ENCODE data around the gene ELOVL2.

The ELOVL2 gene

GRCh38 chr6:11025921-11026635 is 18.0 kb downstream of the ELOVL2 start:
- H3K4me1 Mint-ChIP-seq: peaks cover 11% of the 10 kb centered on the region
- peak overlapping the region in 1 of 3 experiments; percentile 7 for H3K4me3 Mint-ChIP-seq
- H3K27ac Mint-ChIP-seq: no peak overlapping the region
- no peaks in the 10 kb centered on the region for H3K9me3 Mint-ChIP-seq
- TF ChIP-seq CTCF (IDR thresholded peaks at IDR 0.05; ENCODE audit: unreplicated experiment in 3 of 3): no peak
- no peaks in the 10 kb centered on the region for H3K27me3 Mint-ChIP-seq (ENCODE audit: low read depth)
- H3K36me3 Mint-ChIP-seq (ENCODE audit: low read depth): no peaks in the 10 kb centered on the region

GRCh38 chr6:11025130-11025529 is 19.0 kb downstream of the ELOVL2 start:
- H3K36me3 Mint-ChIP-seq (ENCODE audit: low read depth): no peaks in the 10 kb centered on the region
- no peaks in the 10 kb centered on the region for H3K27me3 Mint-ChIP-seq (ENCODE audit: low read depth)
- TF ChIP-seq CTCF (IDR thresholded peaks at IDR 0.05; ENCODE audit: unreplicated experiment in 3 of 3): no peak
- peaks cover 13% of the 10 kb centered on the region for H3K4me1 Mint-ChIP-seq
- no peaks in the 10 kb centered on the region for H3K9me3 Mint-ChIP-seq
- H3K4me3 Mint-ChIP-seq: no peak overlapping the region
- no peak overlapping the region for H3K27ac Mint-ChIP-seq

- Mint-ChIP-seq H3K36me3 (ENCODE audit: low read depth) (no peaks in the 10 kb centered on the region), H3K4me3 (no peak overlapping the region), H3K4me1 (peaks cover 13% of the 10 kb centered on the region), H3K27ac (no peak overlapping the region), H3K27me3 (ENCODE audit: low read depth) (no peaks in the 10 kb centered on the region), H3K9me3 (no peaks in the 10 kb centered on the region)
- no peak for TF ChIP-seq CTCF (IDR thresholded peaks at IDR 0.05; ENCODE audit: unreplicated experiment in 3 of 3)
Observed at GRCh38 chr6:11023032-11023431, 21.1 kb downstream of the ELOVL2 start.

- Mint-ChIP-seq H3K4me3 (no peak overlapping the region), H3K27me3 (ENCODE audit: low read depth) (no peaks in the 10 kb centered on the region), H3K36me3 (ENCODE audit: low read depth) (no peaks in the 10 kb centered on the region), H3K9me3 (no peaks in the 10 kb centered on the region), H3K4me1 (peaks cover 13% of the 10 kb centered on the region), H3K27ac (peak overlapping the region in 1 of 3 experiments; percentile 54)
- no peak for TF ChIP-seq CTCF (IDR thresholded peaks at IDR 0.05; ENCODE audit: unreplicated experiment in 3 of 3)
Observed at GRCh38 chr6:11021714-11022113, 22.4 kb downstream of the ELOVL2 start.

GRCh38 chr6:11021003-11021402 is 23.1 kb downstream of the ELOVL2 start:
- no peak for TF ChIP-seq CTCF (IDR thresholded peaks at IDR 0.05; ENCODE audit: unreplicated experiment in 3 of 3)
- H3K9me3 Mint-ChIP-seq: no peaks in the 10 kb centered on the region
- no peaks in the 10 kb centered on the region for H3K36me3 Mint-ChIP-seq (ENCODE audit: low read depth)
- H3K4me1 Mint-ChIP-seq: peaks cover 10% of the 10 kb centered on the region
- H3K4me3 Mint-ChIP-seq: no peak overlapping the region
- H3K27ac Mint-ChIP-seq: no peak overlapping the region
- no peaks in the 10 kb centered on the region for H3K27me3 Mint-ChIP-seq (ENCODE audit: low read depth)

- Mint-ChIP-seq H3K27ac (no peak overlapping the region), H3K4me3 (no peak overlapping the region), H3K4me1 (peaks cover 7% of the 10 kb centered on the region), H3K27me3 (ENCODE audit: low read depth) (no peaks in the 10 kb centered on the region), H3K9me3 (no peaks in the 10 kb centered on the region), H3K36me3 (ENCODE audit: low read depth) (no peaks in the 10 kb centered on the region)
- TF ChIP-seq CTCF (IDR thresholded peaks at IDR 0.05; ENCODE audit: unreplicated experiment in 3 of 3): no peak
Observed at GRCh38 chr6:11018225-11018624, 25.9 kb downstream of the ELOVL2 start.
